ENCODE measurements around the gene HTT. TPM values are rescaled to one million over a fixed set of nuclear protein-coding genes. Genes with fewer than 3 reads are reported as not detected.

Gene HTT
- total RNA-seq, 3 donors from 2014 or later (not counting 1 experiment from before 2014, with no cell fraction given): 132 to 175 (median 165) TPM

DNA sequence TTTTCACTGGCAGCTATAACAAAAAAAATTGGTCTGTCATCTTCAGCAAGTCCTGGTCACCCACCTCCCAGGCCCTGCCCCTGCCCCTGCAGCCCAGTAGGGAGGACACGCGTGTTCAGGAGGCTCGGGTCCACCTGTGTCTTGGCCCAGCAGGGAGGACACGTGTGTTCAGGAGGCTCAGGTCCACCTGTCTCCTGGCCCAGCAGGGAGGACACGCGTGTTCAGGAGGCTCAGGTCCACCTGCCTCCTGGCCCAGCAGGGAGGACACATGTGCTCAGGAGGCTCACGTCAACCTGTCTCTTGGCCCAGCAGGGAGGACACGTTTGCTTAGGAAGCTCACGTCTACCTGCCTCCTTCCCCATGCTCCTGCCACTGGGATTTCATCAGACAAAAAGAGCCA, 45.0 kb upstream of the HTT start:
- Mint-ChIP-seq H3K4me1 (peaks cover 0 to 8% of the 10 kb centered on the region in 2 donors), H3K36me3 (no peaks in the 10 kb centered on the region), H3K27ac (no peak overlapping the region), H3K9me3 (no peaks in the 10 kb centered on the region), H3K4me3 (no peak overlapping the region), H3K27me3 (ENCODE audit: low read depth in 2 of 2) (no peaks in the 10 kb centered on the region)
- H3K36me3 ChIP-seq (ENCODE audit: control insufficient read depth, insufficient read depth, low read length): no peaks in the 10 kb centered on the region
- WGBS (ENCODE audit: insufficient coverage): 94% methylated on average over 9 of the region's 9 CpGs
- ATAC-seq (no peak), DNase-seq (no peak)
- no peaks in the 10 kb centered on the region for H3K9me3 ChIP-seq (ENCODE audit: control insufficient read depth, insufficient read depth, low read length)
- no peaks in the 10 kb centered on the region for H3K27me3 ChIP-seq (ENCODE audit: control insufficient read depth, insufficient read depth, low read length)
- H3K4me3 ChIP-seq (ENCODE audit: low read length): no peak overlapping the region
- H3K27ac ChIP-seq (ENCODE audit: low read length): no peak overlapping the region
- intact Hi-C loops (cut with micrococcal nuclease): no loop called here
- no peaks in the 10 kb centered on the region for H3K4me1 ChIP-seq (ENCODE audit: control insufficient read depth, insufficient read depth, low read length)
- TF ChIP-seq, protein P1, sequence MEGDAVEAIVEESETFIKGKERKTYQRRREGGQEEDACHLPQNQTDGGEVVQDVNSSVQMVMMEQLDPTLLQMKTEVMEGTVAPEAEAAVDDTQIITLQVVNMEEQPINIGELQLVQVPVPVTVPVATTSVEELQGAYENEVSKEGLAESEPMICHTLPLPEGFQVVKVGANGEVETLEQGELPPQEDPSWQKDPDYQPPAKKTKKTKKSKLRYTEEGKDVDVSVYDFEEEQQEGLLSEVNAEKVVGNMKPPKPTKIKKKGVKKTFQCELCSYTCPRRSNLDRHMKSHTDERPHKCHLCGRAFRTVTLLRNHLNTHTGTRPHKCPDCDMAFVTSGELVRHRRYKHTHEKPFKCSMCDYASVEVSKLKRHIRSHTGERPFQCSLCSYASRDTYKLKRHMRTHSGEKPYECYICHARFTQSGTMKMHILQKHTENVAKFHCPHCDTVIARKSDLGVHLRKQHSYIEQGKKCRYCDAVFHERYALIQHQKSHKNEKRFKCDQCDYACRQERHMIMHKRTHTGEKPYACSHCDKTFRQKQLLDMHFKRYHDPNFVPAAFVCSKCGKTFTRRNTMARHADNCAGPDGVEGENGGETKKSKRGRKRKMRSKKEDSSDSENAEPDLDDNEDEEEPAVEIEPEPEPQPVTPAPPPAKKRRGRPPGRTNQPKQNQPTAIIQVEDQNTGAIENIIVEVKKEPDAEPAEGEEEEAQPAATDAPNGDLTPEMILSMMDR (IDR thresholded peaks at IDR 0.05): no peak

DNA sequence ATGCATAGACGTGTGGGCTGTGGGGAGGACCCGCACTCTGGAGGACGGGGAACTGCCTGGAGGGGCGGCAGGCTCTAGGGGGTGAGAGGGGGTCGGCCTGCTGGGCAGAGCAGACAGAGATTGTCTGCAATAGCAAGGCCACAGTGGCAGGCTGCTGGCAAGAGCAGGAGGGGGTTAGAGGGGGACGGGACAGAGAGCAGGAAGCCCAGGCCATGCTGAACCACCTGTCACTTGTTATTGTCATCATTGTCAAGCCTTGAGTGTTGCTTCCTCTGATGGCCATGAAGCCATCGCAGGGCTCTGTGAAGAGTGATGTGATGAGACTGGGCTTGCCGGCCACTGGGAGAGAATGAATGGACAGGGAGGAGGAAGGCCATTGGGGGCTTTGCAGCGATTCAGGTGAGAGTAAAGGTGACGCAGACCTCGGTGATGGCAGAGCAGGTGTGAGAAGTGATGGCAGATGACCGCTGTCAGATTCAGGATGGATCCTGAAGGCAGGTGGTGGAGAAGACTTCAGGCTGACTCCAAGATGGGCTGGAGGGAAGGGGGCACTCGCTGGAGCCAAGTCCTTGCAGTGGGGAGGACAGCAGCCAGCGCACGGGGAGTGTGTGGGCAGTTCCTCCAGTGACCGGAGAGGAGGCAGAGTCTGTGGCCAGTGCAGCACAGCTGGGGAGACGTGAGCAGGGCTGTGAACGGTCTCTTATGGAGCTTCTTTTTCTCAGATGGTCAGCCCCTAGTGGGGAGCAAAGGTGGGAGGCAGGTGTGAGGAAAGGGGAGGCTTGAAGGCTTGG, 43.7 kb upstream of the HTT start:
- Mint-ChIP-seq H3K9me3 (no peaks in the 10 kb centered on the region), H3K4me3 (no peak overlapping the region), H3K27ac (peak overlapping the region in 1 of 2 donors; percentile 30), H3K27me3 (ENCODE audit: low read depth in 2 of 2) (no peaks in the 10 kb centered on the region), H3K36me3 (no peaks in the 10 kb centered on the region), H3K4me1 (peaks cover 0 to 8% of the 10 kb centered on the region in 2 donors)
- Histone ChIP-seq H3K27ac (ENCODE audit: low read length) (no peak overlapping the region), H3K36me3 (ENCODE audit: control insufficient read depth, insufficient read depth, low read length) (no peaks in the 10 kb centered on the region), H3K27me3 (ENCODE audit: control insufficient read depth, insufficient read depth, low read length) (no peaks in the 10 kb centered on the region), H3K9me3 (ENCODE audit: control insufficient read depth, insufficient read depth, low read length) (no peaks in the 10 kb centered on the region), H3K4me3 (ENCODE audit: low read length) (no peak overlapping the region), H3K4me1 (ENCODE audit: control insufficient read depth, insufficient read depth, low read length) (no peaks in the 10 kb centered on the region)
- DNase-seq (no peak), ATAC-seq (no peak)
- intact Hi-C loops (cut with micrococcal nuclease): no loop called here
- WGBS (ENCODE audit: insufficient coverage): 86% methylated on average over 18 of the region's 18 CpGs
- TF ChIP-seq, protein P1 (IDR thresholded peaks at IDR 0.05): no peak

DNA sequence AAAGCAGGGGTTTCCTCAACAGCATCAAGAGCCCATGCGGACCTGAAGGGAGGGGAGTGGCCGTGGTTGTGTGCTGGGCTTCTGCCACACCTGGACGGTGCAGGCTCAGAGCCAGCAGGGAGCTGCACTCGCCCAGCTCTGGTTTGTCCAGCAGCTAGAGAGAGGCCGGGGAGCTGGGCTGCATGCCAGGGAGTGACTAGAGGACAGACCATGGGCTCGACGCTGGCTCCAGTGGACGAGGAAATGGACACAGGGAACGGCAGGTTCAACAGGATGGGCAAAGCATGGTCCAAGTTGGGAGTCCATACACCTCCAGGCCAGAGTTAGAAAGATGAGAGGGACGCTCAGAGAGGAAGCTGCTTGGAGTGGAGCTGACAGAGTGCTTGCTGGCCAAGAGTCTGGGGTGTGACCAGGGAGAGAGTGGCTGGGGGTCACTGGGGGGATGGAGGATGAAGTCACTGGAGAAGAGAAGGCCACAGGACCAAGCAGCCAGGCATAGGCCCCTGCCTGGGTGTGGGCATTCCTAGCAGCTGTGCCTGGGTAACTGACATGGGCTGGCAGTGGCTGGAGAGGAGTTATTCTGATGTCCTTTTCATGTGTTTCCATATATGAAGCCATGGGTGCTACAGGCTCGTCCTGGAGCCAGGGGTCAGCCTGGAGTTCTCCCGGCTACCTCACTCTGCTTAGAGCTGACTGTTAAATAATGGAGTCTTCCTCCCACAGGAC, 43.0 kb upstream of the HTT start:
- H3K27ac ChIP-seq (ENCODE audit: low read length): no peak overlapping the region
- 89% methylated on average over 12 of the region's 12 CpGs for WGBS (ENCODE audit: insufficient coverage)
- no peak overlapping the region for H3K4me3 ChIP-seq (ENCODE audit: low read length)
- TF ChIP-seq, protein P1 (IDR thresholded peaks at IDR 0.05): no peak
- DNase-seq: no peak
- no peaks in the 10 kb centered on the region for H3K36me3 Mint-ChIP-seq
- no peaks in the 10 kb centered on the region for H3K27me3 Mint-ChIP-seq (ENCODE audit: low read depth in 2 of 2)
- H3K4me1 ChIP-seq (ENCODE audit: control insufficient read depth, insufficient read depth, low read length): no peaks in the 10 kb centered on the region
- no peak overlapping the region for H3K4me3 Mint-ChIP-seq
- no peaks in the 10 kb centered on the region for H3K36me3 ChIP-seq (ENCODE audit: control insufficient read depth, insufficient read depth, low read length)
- intact Hi-C loops (cut with micrococcal nuclease): no loop called here
- H3K4me1 Mint-ChIP-seq: peaks cover 0 to 8% of the 10 kb centered on the region in 2 donors
- H3K9me3 ChIP-seq (ENCODE audit: control insufficient read depth, insufficient read depth, low read length): no peaks in the 10 kb centered on the region
- H3K27ac Mint-ChIP-seq: no peak overlapping the region
- no peak for ATAC-seq
- H3K9me3 Mint-ChIP-seq: no peaks in the 10 kb centered on the region
- no peaks in the 10 kb centered on the region for H3K27me3 ChIP-seq (ENCODE audit: control insufficient read depth, insufficient read depth, low read length)
